NT2/D1 (cell line): ENCODE data around the gene CEP250.

Source experiments
- SUZ12 ChIP-seq: IDR thresholded peaks from 2 replicates; pipeline ENCODE4 v1.6.1; 2011; ENCODE audit not compliant: insufficient read length, insufficient read depth; ENCODE audit errors: extremely low read depth
- YY1 ChIP-seq: IDR thresholded peaks from 2 replicates; pipeline ENCODE4 v1.6.1; 2011; ENCODE audit not compliant: insufficient read length, insufficient read depth
- ZNF274 ChIP-seq: IDR thresholded peaks from 2 replicates; pipeline ENCODE4 v1.6.1; 2011; ENCODE audit warnings: mild to moderate bottlenecking, low read depth, low read length

- TF ChIP-seq SUZ12 (no peak), YY1 (no peak), ZNF274 (no peak)
Observed at GRCh38 chr20:35437599-35437998, 17.8 kb upstream of the CEP250 start.
